COLO668 (cell line): ENCODE measurements around the gene MGAM2.

Experiments
- DNase-seq: peaks from one replicate; lab custom pipeline; 2025; ENCODE audit not compliant: unreplicated experiment; lab: John Stamatoyannopoulos, UW

Gene MGAM2

GRCh38 chr7:142120524-142120923 lies 9.0 kb downstream of the MGAM2 start:
- no peak for DNase-seq

- DNase-seq, result no peak
Measured at GRCh38 chr7:142123184-142123583, 11.7 kb downstream of the MGAM2 start.

- DNase-seq, result no peak
Measured at GRCh38 chr7:142125256-142125955, 13.9 kb downstream of the MGAM2 start.

- no peak for DNase-seq
Measured at GRCh38 chr7:142130267-142130666, 18.7 kb downstream of the MGAM2 start.

- DNase-seq, result no peak
Measured at GRCh38 chr7:142131439-142132185, 20.1 kb downstream of the MGAM2 start.

GRCh38 chr7:142133731-142134148 lies 22.2 kb downstream of the MGAM2 start:
- no peak for DNase-seq

GRCh38 chr7:142134909-142135308 lies 23.4 kb downstream of the MGAM2 start:
- DNase-seq, result no peak

GRCh38 chr7:142138996-142139395 lies 27.5 kb downstream of the MGAM2 start:
- no peak for DNase-seq

- no peak for DNase-seq
Measured at GRCh38 chr7:142139597-142140400, 28.3 kb downstream of the MGAM2 start.

GRCh38 chr7:142140401-142140959 lies 29.0 kb downstream of the MGAM2 start:
- DNase-seq, result no peak

- no peak for DNase-seq
Measured at GRCh38 chr7:142142702-142143101, 31.2 kb downstream of the MGAM2 start.

- DNase-seq, result no peak
Measured at GRCh38 chr7:142146124-142146523, 34.6 kb downstream of the MGAM2 start.

- DNase-seq, result no peak
Measured at GRCh38 chr7:142150356-142150755, 38.8 kb downstream of the MGAM2 start.

- no peak for DNase-seq
Measured at GRCh38 chr7:142150869-142151268, 39.4 kb downstream of the MGAM2 start.

- DNase-seq, result no peak
Measured at GRCh38 chr7:142152076-142152475, 40.6 kb downstream of the MGAM2 start.

GRCh38 chr7:142153400-142153799 lies 41.9 kb downstream of the MGAM2 start:
- peak; percentile 37 for DNase-seq

- peak; percentile 59 for DNase-seq
Measured at GRCh38 chr7:142158736-142159496, 47.4 kb downstream of the MGAM2 start.

- no peak for DNase-seq
Measured at GRCh38 chr7:142161921-142162320, 50.4 kb downstream of the MGAM2 start.

- DNase-seq, result no peak
Measured at GRCh38 chr7:142168746-142169145, 57.2 kb downstream of the MGAM2 start.

GRCh38 chr7:142172932-142173331 lies 61.4 kb downstream of the MGAM2 start:
- DNase-seq, result no peak

- no peak for DNase-seq
Measured at GRCh38 chr7:142174441-142174840, 62.9 kb downstream of the MGAM2 start.
